ENCODE results near the gene NYNRIN. TPM values are rescaled to one million over a fixed set of nuclear protein-coding genes. Genes with fewer than 3 reads are reported as not detected.
"Not testable (repeated sequence)": the region's sequence is repeated elsewhere in the genome, so short reads cannot be mapped to it uniquely, and the experiment has no call there.

Gene NYNRIN
- total RNA-seq, 1 experiment from 2014 or later, result 0.12 TPM

- DNase-seq (ENCODE audit: extremely low read depth, low read depth), result no peak
Measured at GRCh38 chr14:24441485-24441884, 42.7 kb downstream of the NYNRIN start.

- DNase-seq (ENCODE audit: extremely low read depth, low read depth), result no peak
Measured at GRCh38 chr14:24441904-24442239, 43.1 kb downstream of the NYNRIN start.

- DNase-seq (ENCODE audit: extremely low read depth, low read depth), result peak; percentile 99
Measured at GRCh38 chr14:24442240-24443052, 43.6 kb downstream of the NYNRIN start, which contains the start of gene SDR39U1. TSS of gene SDR39U1 (minus strand) at chr14:24442776. CDS start at chr14:24442769, 7 bp downstream.

- DNase-seq (ENCODE audit: extremely low read depth, low read depth), result no peak
Measured at GRCh38 chr14:24443053-24443665, 44.4 kb downstream of the NYNRIN start.

- DNase-seq (ENCODE audit: extremely low read depth, low read depth), result not testable (repeated sequence)
Measured at GRCh38 chr14:24450828-24451227, 52.0 kb downstream of the NYNRIN start.

- DNase-seq (ENCODE audit: extremely low read depth, low read depth), result no peak
Measured at GRCh38 chr14:24456980-24457379, 58.2 kb downstream of the NYNRIN start.

- DNase-seq (ENCODE audit: extremely low read depth, low read depth), result no peak
Measured at GRCh38 chr14:24458736-24459135, 59.9 kb downstream of the NYNRIN start.

GRCh38 chr14:24459331-24459730, 60.5 kb downstream of the NYNRIN start:
- no peak for DNase-seq (ENCODE audit: extremely low read depth, low read depth)

GRCh38 chr14:24461336-24461735, 62.5 kb downstream of the NYNRIN start:
- no peak for DNase-seq (ENCODE audit: extremely low read depth, low read depth)

- DNase-seq (ENCODE audit: extremely low read depth, low read depth), result no peak
Measured at GRCh38 chr14:24463017-24463883, 64.4 kb downstream of the NYNRIN start.

GRCh38 chr14:24463884-24464785, 65.3 kb downstream of the NYNRIN start:
- no peak for DNase-seq (ENCODE audit: extremely low read depth, low read depth)

- no peak for DNase-seq (ENCODE audit: extremely low read depth, low read depth)
Measured at GRCh38 chr14:24465368-24465767, 66.6 kb downstream of the NYNRIN start.

- DNase-seq (ENCODE audit: extremely low read depth, low read depth), result no peak
Measured at GRCh38 chr14:24465805-24466204, 67.0 kb downstream of the NYNRIN start.

Small RNA genes within 50 kb of the gene (small RNA-seq; reads per million reads assigned to genes)
- gene RF00026, result 0 reads per million in 2 experiments

Other genes starting within 250 kb of the NYNRIN start
- 14.9 and 16.8 TPM in 2 replicates for gene IRF9, start 237.7 kb upstream of the NYNRIN start, total RNA-seq (2014; rRNA removed; shearing (Covaris generic))
- 1.4 and 4.6 TPM in 2 replicates for gene REC8, start 226.9 kb upstream of the NYNRIN start, total RNA-seq (2014; rRNA removed; shearing (Covaris generic))
- 38.9 and 48.8 TPM in 2 replicates for gene IPO4, start 210.2 kb upstream of the NYNRIN start, total RNA-seq (2014; rRNA removed; shearing (Covaris generic))
- 61.4 and 63.5 TPM in 2 replicates for gene TM9SF1, start 203.6 kb upstream of the NYNRIN start, total RNA-seq (2014; rRNA removed; shearing (Covaris generic))
- gene TSSK4, start 193.3 kb upstream of the NYNRIN start, total RNA-seq (2014; rRNA removed; shearing (Covaris generic)), result 0.20 TPM in 1 of 2 replicates, not detected in the other
- 51.2 and 82.4 TPM in 2 replicates for gene CHMP4A, start 185.5 kb upstream of the NYNRIN start, total RNA-seq (2014; rRNA removed; shearing (Covaris generic))
- gene MDP1, start 182.9 kb upstream of the NYNRIN start, total RNA-seq (2014; rRNA removed; shearing (Covaris generic)), result 15.0 and 20.2 TPM in 2 replicates
- 207 and 223 TPM in 2 replicates for gene NEDD8, start 166.6 kb upstream of the NYNRIN start, total RNA-seq (2014; rRNA removed; shearing (Covaris generic))
- gene GMPR2, start 166.1 kb upstream of the NYNRIN start, total RNA-seq (2014; rRNA removed; shearing (Covaris generic)), result 88.7 and 89.5 TPM in 2 replicates
- gene TINF2, start 156.4 kb upstream of the NYNRIN start, total RNA-seq (2014; rRNA removed; shearing (Covaris generic)), result 46.9 and 48.7 TPM in 2 replicates
- gene TGM1, start 135.8 kb upstream of the NYNRIN start, total RNA-seq (2014; rRNA removed; shearing (Covaris generic)), result 5.2 TPM in 2 replicates
- 32.2 and 34.2 TPM in 2 replicates for gene RABGGTA, start 127.4 kb upstream of the NYNRIN start, total RNA-seq (2014; rRNA removed; shearing (Covaris generic))
- gene DHRS1, start 99.2 kb upstream of the NYNRIN start, total RNA-seq (2014; rRNA removed; shearing (Covaris generic)), result 8.5 and 9.6 TPM in 2 replicates
- gene NOP9, start 99.2 kb upstream of the NYNRIN start, total RNA-seq (2014; rRNA removed; shearing (Covaris generic)), result 16.2 and 16.6 TPM in 2 replicates
- not detected in 2 replicates for gene CIDEB, start 91.0 kb upstream of the NYNRIN start, total RNA-seq (2014; rRNA removed; shearing (Covaris generic))
- gene LTB4R2, start 88.9 kb upstream of the NYNRIN start, total RNA-seq (2014; rRNA removed; shearing (Covaris generic)), result 7.7 and 8.6 TPM in 2 replicates
- gene LTB4R, start 87.5 kb upstream of the NYNRIN start, total RNA-seq (2014; rRNA removed; shearing (Covaris generic)), result 11.1 and 13.4 TPM in 2 replicates
- gene ADCY4, start 63.9 kb upstream of the NYNRIN start, total RNA-seq (2014; rRNA removed; shearing (Covaris generic)), result 0.40 TPM in 1 of 2 replicates, not detected in the other
- gene RIPK3, start 59.0 kb upstream of the NYNRIN start, total RNA-seq (2014; rRNA removed; shearing (Covaris generic)), result not detected in 2 replicates
- gene NFATC4, start 30.8 kb upstream of the NYNRIN start, total RNA-seq (2014; rRNA removed; shearing (Covaris generic)), result 17.7 and 23.6 TPM in 2 replicates
- 1.1 and 1.2 TPM in 2 replicates for gene CBLN3, start 30.7 kb downstream of the NYNRIN start, total RNA-seq (2014; rRNA removed; shearing (Covaris generic))
- 51.1 and 58.3 TPM in 2 replicates for gene KHNYN, start 31.0 kb downstream of the NYNRIN start, total RNA-seq (2014; rRNA removed; shearing (Covaris generic))
- 22.6 and 24.7 TPM in 2 replicates for gene SDR39U1, start 43.8 kb downstream of the NYNRIN start, total RNA-seq (2014; rRNA removed; shearing (Covaris generic))
- not detected in 2 replicates for gene CMA1, start 109.3 kb downstream of the NYNRIN start, total RNA-seq (2014; rRNA removed; shearing (Covaris generic))
- not detected in 2 replicates for gene CTSG, start 177.2 kb downstream of the NYNRIN start, total RNA-seq (2014; rRNA removed; shearing (Covaris generic))
- not detected in 2 replicates for gene GZMH, start 210.7 kb downstream of the NYNRIN start, total RNA-seq (2014; rRNA removed; shearing (Covaris generic))
- not detected in 2 replicates for gene GZMB, start 235.2 kb downstream of the NYNRIN start, total RNA-seq (2014; rRNA removed; shearing (Covaris generic))

Measured in NCI-H460 (cell line).